Hematopoietic multipotent progenitor cell (in vitro differentiated cells): Measurements from ENCODE around the gene LCE3A. TPM values are rescaled to one million over a fixed set of nuclear protein-coding genes. Genes with fewer than 3 reads are reported as not detected.
"Not testable (repeated sequence)": the region's sequence is repeated elsewhere in the genome, so short reads cannot be mapped to it uniquely, and the experiment has no call there.

Experiments used
- DNase-seq, 3 donors: peaks; one replicate each; pipeline ENCODE4 v3.0.0-alpha.2; 2011 to 2015; ENCODE audit warnings: low read depth in 2 of 3, low spot score in 2 of 3
- small RNA-seq: library from RNA; depleted of rRNA; stranded (forward); fragments of <200 nt; gene quantifications from one replicate; pipeline ENCODE3, GENCODE V24; 2012
- total RNA-seq: library from RNA; depleted of rRNA; stranded (reverse); fragments of >200 nt; gene quantifications from one replicate; pipeline ENCODE4 v1.2.3, GENCODE V29; 2012

The LCE3A gene
- total RNA-seq, 1 donor: not detected

DNA sequence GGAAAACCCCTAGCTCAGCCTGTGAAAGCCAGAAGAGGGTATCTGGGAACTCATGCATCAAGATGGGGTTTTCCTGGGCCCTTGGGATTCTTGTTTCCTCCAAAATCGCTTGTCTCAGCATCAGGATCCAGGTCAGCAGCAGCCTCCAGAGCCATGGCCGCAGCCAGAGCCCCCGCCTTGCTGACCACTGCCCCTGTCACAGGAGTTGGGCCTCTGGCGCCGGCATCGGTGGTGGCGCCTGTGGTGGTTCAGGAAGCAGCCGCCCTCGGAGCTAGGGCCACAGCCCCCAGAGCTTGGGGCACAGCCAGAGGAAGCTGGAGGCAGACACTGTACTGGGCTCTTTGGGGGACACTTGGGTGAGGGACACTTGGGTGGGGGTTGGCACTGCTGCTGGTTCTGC lies 43.4 kb downstream of the LCE3A start:
- not testable (repeated sequence) for DNase-seq

DNA sequence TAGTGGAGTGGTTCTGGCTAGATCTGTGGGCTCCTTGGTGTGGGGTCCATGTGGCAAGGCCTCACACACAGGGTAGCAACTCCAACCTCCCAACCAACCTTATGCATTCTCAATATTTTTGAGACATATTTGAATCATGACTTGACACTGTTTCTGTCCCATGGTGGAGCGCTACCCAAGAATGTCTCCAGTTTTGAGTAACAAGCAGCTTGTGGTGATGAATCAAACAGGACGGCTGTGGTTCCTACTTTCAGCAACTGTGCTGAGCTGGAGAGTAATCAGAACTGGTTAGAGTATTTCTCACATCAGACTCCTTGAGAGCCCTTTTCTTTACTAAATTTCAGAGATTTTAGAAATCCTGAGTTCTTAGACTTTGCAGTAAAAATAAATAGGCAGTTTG lies 45.7 kb downstream of the LCE3A start:
- DNase-seq: no peak

Small RNA genes within 50 kb of the gene (small RNA-seq; reads per million reads assigned to genes)
- not detected for gene LCE3A
- gene LCE3B: not detected

Other genes with a start within 250 kb of the LCE3A start
- gene CRNN, start 208.8 kb downstream of the LCE3A start, total RNA-seq: not detected
- not detected for gene LCE5A, start 112.3 kb downstream of the LCE3A start, total RNA-seq
- not detected for gene CRCT1, start 108.6 kb downstream of the LCE3A start, total RNA-seq
- not detected for gene LCE3E, start 56.3 kb downstream of the LCE3A start, total RNA-seq
- gene LCE3D, start 42.6 kb downstream of the LCE3A start, total RNA-seq: not detected
- not detected for gene LCE3C, start 22.9 kb downstream of the LCE3A start, total RNA-seq
- not detected for gene LCE3B, start 9.3 kb downstream of the LCE3A start, total RNA-seq
- gene LCE2D, start 40.3 kb upstream of the LCE3A start, total RNA-seq: not detected
- gene LCE2C, start 52.2 kb upstream of the LCE3A start, total RNA-seq: not detected
- not detected for gene LCE2B, start 63.0 kb upstream of the LCE3A start, total RNA-seq
- not detected for gene LCE2A, start 75.2 kb upstream of the LCE3A start, total RNA-seq
- not detected for gene LCE4A, start 85.1 kb upstream of the LCE3A start, total RNA-seq
- not detected for gene KPRP, start 134.9 kb upstream of the LCE3A start, total RNA-seq
- not detected for gene LCE1F, start 152.0 kb upstream of the LCE3A start, total RNA-seq
- gene LCE1E, start 163.2 kb upstream of the LCE3A start, total RNA-seq: not detected
- not detected for gene LCE1D, start 173.6 kb upstream of the LCE3A start, total RNA-seq
- gene LCE1C, start 183.5 kb upstream of the LCE3A start, total RNA-seq: not detected
- gene LCE1B, start 188.9 kb upstream of the LCE3A start, total RNA-seq: not detected
- gene LCE1A, start 204.4 kb upstream of the LCE3A start, total RNA-seq: not detected
- not detected for gene LCE6A, start 219.8 kb upstream of the LCE3A start, total RNA-seq
- gene LCE7A, start 236.9 kb upstream of the LCE3A start, total RNA-seq: not detected